Measurements from ENCODE around the gene MUS81. TPM values are rescaled to one million over a fixed set of nuclear protein-coding genes. Genes with fewer than 3 reads are reported as not detected.

MUS81 gene
- total RNA-seq, 1 donor from 2014 or later = 49.4 TPM

DNA sequence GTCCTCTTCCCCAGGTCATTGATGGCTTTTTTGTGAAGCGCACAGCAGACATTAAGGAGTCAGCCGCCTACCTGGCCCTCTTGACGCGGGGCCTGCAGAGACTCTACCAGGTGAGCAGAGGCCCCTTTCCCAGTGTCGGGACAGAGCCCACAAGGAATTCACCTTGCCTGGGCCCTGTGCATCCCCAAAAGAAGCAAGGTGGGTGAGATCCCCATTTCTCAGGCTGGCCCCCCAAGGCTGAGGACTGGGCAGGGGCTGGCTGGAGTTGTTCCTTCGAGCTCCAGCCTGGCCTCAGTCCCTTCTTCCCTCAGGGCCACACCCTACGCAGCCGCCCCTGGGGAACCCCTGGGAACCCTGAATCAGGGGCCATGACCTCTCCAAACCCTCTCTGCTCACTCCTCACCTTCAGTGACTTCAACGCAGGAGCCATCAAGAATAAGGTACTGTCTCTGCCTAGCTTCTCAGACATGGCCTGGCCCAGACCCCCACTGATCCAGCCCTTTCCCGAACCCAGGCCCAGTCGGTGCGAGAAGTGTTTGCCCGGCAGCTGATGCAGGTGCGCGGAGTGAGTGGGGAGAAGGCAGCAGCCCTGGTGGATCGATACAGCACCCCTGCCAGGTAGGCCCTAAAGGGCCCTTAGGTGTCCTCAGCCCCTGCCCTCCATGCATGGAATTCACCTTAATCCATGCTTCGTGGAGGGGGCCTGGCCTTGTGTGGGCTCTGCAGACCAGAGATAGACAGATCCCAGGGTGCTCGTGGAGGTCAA lies 4.7 kb downstream of the MUS81 start:
- no peak for ATAC-seq
- Histone ChIP-seq H3K4me1 (peaks cover 13% of the 10 kb centered on the region), H3K36me3 (peaks cover 65% of the 10 kb centered on the region)

DNA sequence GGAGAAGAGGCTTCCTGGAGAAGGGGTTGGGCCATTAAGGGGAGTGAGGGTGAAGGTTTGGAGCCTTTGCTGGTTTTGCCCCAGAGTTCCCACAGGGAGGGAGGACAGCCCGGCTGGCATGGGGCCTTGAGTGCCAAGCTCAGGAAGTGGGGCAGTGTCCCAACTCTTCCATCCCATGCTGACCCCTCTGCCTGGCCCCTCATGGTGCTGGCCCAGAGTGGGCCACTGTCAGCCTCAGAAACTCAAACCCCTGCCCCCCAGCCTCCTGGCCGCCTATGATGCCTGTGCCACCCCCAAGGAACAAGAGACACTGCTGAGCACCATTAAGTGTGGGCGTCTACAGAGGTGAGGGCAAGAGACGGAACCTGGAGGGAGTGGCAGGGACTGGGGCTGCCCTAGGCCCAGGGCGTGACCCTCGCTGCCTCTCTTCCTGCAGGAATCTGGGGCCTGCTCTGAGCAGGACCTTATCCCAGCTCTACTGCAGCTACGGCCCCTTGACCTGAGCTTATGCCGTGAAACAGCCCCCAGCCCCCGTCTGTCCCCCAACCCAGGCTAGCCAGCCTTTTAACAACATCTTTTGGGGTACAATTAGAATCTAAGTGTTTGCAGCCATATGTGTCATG lies 5.4 kb downstream of the MUS81 start:
- peaks cover 65% of the 10 kb centered on the region for H3K36me3 ChIP-seq
- H3K27me3 ChIP-seq = no peaks in the 10 kb centered on the region
- DNase-seq = peak; percentile 57
- peaks cover 15% of the 10 kb centered on the region for H3K4me1 ChIP-seq
- no peaks in the 10 kb centered on the region for H3K9me3 ChIP-seq
- H3K4me3 ChIP-seq = no peak overlapping the region
- H3K27ac ChIP-seq = no peak overlapping the region
- TF ChIP-seq, protein P1, sequence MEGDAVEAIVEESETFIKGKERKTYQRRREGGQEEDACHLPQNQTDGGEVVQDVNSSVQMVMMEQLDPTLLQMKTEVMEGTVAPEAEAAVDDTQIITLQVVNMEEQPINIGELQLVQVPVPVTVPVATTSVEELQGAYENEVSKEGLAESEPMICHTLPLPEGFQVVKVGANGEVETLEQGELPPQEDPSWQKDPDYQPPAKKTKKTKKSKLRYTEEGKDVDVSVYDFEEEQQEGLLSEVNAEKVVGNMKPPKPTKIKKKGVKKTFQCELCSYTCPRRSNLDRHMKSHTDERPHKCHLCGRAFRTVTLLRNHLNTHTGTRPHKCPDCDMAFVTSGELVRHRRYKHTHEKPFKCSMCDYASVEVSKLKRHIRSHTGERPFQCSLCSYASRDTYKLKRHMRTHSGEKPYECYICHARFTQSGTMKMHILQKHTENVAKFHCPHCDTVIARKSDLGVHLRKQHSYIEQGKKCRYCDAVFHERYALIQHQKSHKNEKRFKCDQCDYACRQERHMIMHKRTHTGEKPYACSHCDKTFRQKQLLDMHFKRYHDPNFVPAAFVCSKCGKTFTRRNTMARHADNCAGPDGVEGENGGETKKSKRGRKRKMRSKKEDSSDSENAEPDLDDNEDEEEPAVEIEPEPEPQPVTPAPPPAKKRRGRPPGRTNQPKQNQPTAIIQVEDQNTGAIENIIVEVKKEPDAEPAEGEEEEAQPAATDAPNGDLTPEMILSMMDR (IDR thresholded peaks at IDR 0.05) = no peak
- ATAC-seq = no peak
- intact Hi-C loops (cut with DNase I) = no loop called here

More for the DNA sequence above, 4.7 kb downstream of the MUS81 start:
- peak; percentile 56 for DNase-seq
- H3K27ac ChIP-seq = no peak overlapping the region
- no peaks in the 10 kb centered on the region for H3K9me3 ChIP-seq
- H3K27me3 ChIP-seq = no peaks in the 10 kb centered on the region
- intact Hi-C loops (cut with DNase I) = no loop called here
- no peak overlapping the region for H3K4me3 ChIP-seq
- TF ChIP-seq, protein P1 (IDR thresholded peaks at IDR 0.05) = no peak

DNA sequence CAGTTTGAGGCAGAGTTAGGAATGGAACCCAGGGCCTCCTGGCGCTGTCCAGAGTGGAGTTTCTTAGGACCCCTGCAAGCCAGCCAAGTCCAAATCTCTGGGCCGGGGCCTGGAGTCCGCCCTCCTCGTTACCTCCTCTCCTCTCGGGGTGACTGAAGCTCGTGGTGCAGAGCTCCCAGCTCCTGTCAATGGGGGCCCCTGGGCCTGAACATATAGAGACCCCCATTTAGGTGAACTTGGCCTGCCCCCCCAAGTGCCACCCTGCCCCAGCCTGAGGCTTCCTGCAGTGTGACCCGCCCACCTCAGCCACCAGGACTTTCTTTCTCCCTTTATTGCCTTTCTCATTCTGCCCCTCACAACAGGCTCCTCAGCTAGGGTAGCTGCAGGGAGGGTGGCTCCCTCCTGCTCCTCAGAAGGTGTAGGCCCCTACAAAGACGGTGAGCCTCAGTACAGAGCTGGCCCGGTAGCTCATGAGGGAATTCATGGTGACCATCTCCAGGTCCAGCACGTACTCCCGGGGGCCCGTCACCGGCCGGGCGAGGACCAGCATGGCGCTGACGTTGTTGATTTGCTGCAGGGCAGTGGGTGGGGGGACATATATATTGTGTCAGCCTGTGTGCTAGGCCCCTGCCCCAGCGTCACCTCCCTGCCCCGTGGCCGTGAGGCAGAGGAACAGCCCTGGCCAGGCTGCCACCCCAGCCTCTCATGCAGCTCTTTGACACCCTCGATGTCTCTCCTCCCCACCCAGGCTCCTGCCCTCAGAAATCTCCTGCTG lies 6.5 kb downstream of the MUS81 start:
- DNase-seq (peak; percentile 46), ATAC-seq (no peak)
- Histone ChIP-seq H3K9me3 (no peaks in the 10 kb centered on the region), H3K4me3 (no peak overlapping the region), H3K27ac (no peak overlapping the region), H3K27me3 (no peaks in the 10 kb centered on the region), H3K4me1 (peaks cover 15% of the 10 kb centered on the region), H3K36me3 (peaks cover 64% of the 10 kb centered on the region)
- intact Hi-C loops (cut with DNase I) = no loop called here
- TF ChIP-seq, protein P1 (IDR thresholded peaks at IDR 0.05) = no peak

DNA sequence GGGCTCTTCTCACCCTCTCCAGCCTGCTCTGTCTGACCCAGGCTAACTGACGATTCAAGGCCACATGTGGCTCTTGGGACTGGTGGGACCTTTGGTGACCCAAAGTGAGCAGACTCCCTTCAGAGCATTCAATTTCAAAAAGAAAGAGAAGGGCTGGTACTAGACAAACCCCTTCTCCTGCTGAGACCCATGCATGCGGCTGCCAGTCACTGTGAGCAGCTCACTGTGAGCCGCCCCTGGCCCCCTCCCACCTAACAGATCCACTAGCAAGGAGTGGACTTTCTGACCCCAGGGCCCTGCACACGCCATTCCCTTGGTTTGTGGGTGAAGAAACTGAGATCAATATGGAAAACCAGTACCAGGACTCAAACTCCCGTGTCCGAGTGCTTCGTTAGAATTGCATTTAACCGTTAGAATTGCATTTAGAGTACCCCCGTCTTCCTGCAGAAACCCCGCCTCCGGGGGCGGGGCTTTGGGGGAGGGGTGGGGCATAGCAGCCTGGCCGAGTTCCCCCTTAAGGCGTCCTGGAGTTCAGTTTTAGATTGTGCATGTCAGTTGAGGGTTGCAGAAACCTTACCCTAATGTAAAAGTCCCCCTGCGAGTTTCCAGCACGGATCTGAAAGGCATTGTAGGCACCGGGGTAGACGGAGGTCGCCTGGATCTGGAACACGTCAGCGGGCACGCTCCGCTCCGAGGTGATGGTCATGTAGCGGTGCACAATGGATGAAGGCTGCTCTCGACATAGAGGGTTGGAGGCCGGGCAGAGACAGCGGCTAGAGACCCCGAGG lies 7.2 kb downstream of the MUS81 start:
- DNase-seq (no peak), ATAC-seq (no peak)
- TF ChIP-seq, protein P1 (IDR thresholded peaks at IDR 0.05) = no peak
- H3K4me3 ChIP-seq = no peak overlapping the region
- H3K36me3 ChIP-seq = peaks cover 56% of the 10 kb centered on the region
- H3K4me1 ChIP-seq = peaks cover 14% of the 10 kb centered on the region
- intact Hi-C loops (cut with DNase I) = no loop called here
- no peak overlapping the region for H3K27ac ChIP-seq
- no peaks in the 10 kb centered on the region for H3K27me3 ChIP-seq
- no peaks in the 10 kb centered on the region for H3K9me3 ChIP-seq

DNA sequence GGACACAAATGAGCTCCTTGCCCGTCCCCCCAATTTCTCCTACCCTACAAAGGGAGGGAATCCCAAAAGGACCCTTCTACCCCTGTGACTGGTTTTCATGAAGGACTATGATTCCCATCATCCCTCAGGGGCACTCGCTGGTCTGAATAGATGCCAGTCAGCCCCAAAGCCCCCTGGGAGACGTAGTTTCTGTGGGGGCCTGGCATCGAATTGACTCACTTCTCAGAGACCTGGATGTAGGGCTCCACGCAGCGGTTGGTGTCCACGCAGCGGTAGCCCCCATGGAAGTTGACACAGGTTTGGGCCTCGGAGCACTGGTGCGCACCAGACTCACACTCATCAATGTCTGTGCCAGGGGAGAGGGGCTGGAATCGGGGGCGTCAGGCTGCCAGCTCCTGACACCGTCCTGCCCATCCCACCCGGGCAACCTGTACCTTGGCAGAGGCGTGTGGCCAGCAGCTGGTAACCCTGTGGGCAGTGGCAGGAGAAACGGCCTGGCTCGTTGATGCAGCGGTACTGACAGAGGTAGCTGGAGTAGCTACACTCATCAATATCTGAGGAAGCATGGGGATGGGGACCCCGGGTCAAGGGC lies 7.9 kb downstream of the MUS81 start:
- intact Hi-C loops (cut with DNase I) = no loop called here
- H3K27ac ChIP-seq = no peak overlapping the region
- H3K27me3 ChIP-seq = no peaks in the 10 kb centered on the region
- DNase-seq (no peak), ATAC-seq (no peak)
- TF ChIP-seq, protein P1 (IDR thresholded peaks at IDR 0.05) = no peak
- no peak overlapping the region for H3K4me3 ChIP-seq
- peaks cover 14% of the 10 kb centered on the region for H3K4me1 ChIP-seq
- H3K9me3 ChIP-seq = no peaks in the 10 kb centered on the region
- peaks cover 49% of the 10 kb centered on the region for H3K36me3 ChIP-seq
